Measurements from ENCODE around the gene TAF7. TPM values are rescaled to one million over a fixed set of nuclear protein-coding genes. Genes with fewer than 3 reads are reported as not detected.
"Not testable (repeated sequence)": the region's sequence is repeated elsewhere in the genome, so short reads cannot be mapped to it uniquely, and the experiment has no call there.

TAF7 gene
- total RNA-seq, 1 donor from 2014 or later: 97.2 TPM

- Mint-ChIP-seq H3K4me1 (no peaks in the 10 kb centered on the region), H3K9me3 (peaks cover 60% of the 10 kb centered on the region), H3K36me3 (peaks cover 8% of the 10 kb centered on the region), H3K27ac (no peak overlapping the region), H3K4me3 (no peak overlapping the region), H3K27me3 (ENCODE audit: low read depth) (no peaks in the 10 kb centered on the region)
- TF ChIP-seq CTCF (IDR thresholded peaks at IDR 0.05; ENCODE audit: unreplicated experiment): no peak
- no peak for DNase-seq (ENCODE audit: low spot score in 2 of 2, unreplicated experiment in 2 of 2)
Measured at GRCh38 chr5:141351591-141351990, 31.0 kb upstream of the TAF7 start.

GRCh38 chr5:141349917-141350619 is 29.5 kb upstream of the TAF7 start, which contains the start of gene PCDHGB1:
TSS of gene PCDHGB1 (plus strand) at chr5:141350099. CDS start at chr5:141350261, 162 bp downstream.
- Mint-ChIP-seq H3K4me3 (peak within 1 kb of the TSS; percentile 39), H3K27me3 (ENCODE audit: low read depth) (no peaks in the 10 kb centered on the region), H3K27ac (no peak within 1 kb of the TSS), H3K9me3 (peaks cover 52% of the 10 kb centered on the region), H3K36me3 (peaks cover 10% of the 10 kb centered on the region), H3K4me1 (no peaks in the 10 kb centered on the region)
- no peak for TF ChIP-seq CTCF (IDR thresholded peaks at IDR 0.05; ENCODE audit: unreplicated experiment)
- DNase-seq (ENCODE audit: low spot score in 2 of 2, unreplicated experiment in 2 of 2): no peak

GRCh38 chr5:141346017-141346416 is 25.4 kb upstream of the TAF7 start:
- not testable (repeated sequence) for H3K27me3 Mint-ChIP-seq (ENCODE audit: low read depth); H3K27ac Mint-ChIP-seq; H3K4me3 Mint-ChIP-seq; H3K36me3 Mint-ChIP-seq; DNase-seq (ENCODE audit: low spot score in 2 of 2, unreplicated experiment in 2 of 2); H3K4me1 Mint-ChIP-seq
- H3K9me3 Mint-ChIP-seq: peaks cover 70% of the 10 kb centered on the region

- no peak for TF ChIP-seq CTCF (IDR thresholded peaks at IDR 0.05; ENCODE audit: unreplicated experiment)
- no peak overlapping the region for H3K27ac Mint-ChIP-seq
- H3K4me1 Mint-ChIP-seq: no peaks in the 10 kb centered on the region
- peaks cover 65% of the 10 kb centered on the region for H3K9me3 Mint-ChIP-seq
- peaks cover 10% of the 10 kb centered on the region for H3K36me3 Mint-ChIP-seq
- H3K27me3 Mint-ChIP-seq (ENCODE audit: low read depth): no peaks in the 10 kb centered on the region
- H3K4me3 Mint-ChIP-seq: no peak overlapping the region
- no peak for DNase-seq (ENCODE audit: low spot score in 2 of 2, unreplicated experiment in 2 of 2)
Measured at GRCh38 chr5:141345327-141345726, 24.7 kb upstream of the TAF7 start.

- no peaks in the 10 kb centered on the region for H3K4me1 Mint-ChIP-seq
- TF ChIP-seq CTCF (IDR thresholded peaks at IDR 0.05; ENCODE audit: unreplicated experiment): no peak
- DNase-seq (ENCODE audit: low spot score in 2 of 2, unreplicated experiment in 2 of 2): no peak
- H3K9me3 Mint-ChIP-seq: peaks cover 61% of the 10 kb centered on the region
- no peak overlapping the region for H3K4me3 Mint-ChIP-seq
- no peaks in the 10 kb centered on the region for H3K27me3 Mint-ChIP-seq (ENCODE audit: low read depth)
- peaks cover 15% of the 10 kb centered on the region for H3K36me3 Mint-ChIP-seq
- no peak overlapping the region for H3K27ac Mint-ChIP-seq
Measured at GRCh38 chr5:141343953-141344463, 23.4 kb upstream of the TAF7 start.

GRCh38 chr5:141343242-141343952 is 22.8 kb upstream of the TAF7 start, which contains the start of gene PCDHGA3:
TSS of gene PCDHGA3 (plus strand) at chr5:141343829. CDS start at chr5:141344034, 205 bp downstream.
- H3K36me3 Mint-ChIP-seq: peaks cover 15% of the 10 kb centered on the region
- peaks cover 58% of the 10 kb centered on the region for H3K9me3 Mint-ChIP-seq
- H3K4me1 Mint-ChIP-seq: no peaks in the 10 kb centered on the region
- H3K4me3 Mint-ChIP-seq: no peak within 1 kb of the TSS
- TF ChIP-seq CTCF (IDR thresholded peaks at IDR 0.05; ENCODE audit: unreplicated experiment): no peak
- H3K27me3 Mint-ChIP-seq (ENCODE audit: low read depth): no peaks in the 10 kb centered on the region
- no peak within 1 kb of the TSS for H3K27ac Mint-ChIP-seq
- DNase-seq (ENCODE audit: low spot score in 2 of 2, unreplicated experiment in 2 of 2): no peak
